NCI-H1105 (cell line): ENCODE measurements around the gene UNC13D.
A peak's percentile ranks its signal among the peaks of the same experiment; 100 is the strongest.
"Not testable (repeated sequence)": the region's sequence is repeated elsewhere in the genome, so short reads cannot be mapped to it uniquely, and the experiment has no call there.

Experiments used
- DNase-seq: peaks from one replicate; lab custom pipeline; 2025; lab: John Stamatoyannopoulos, UW

The UNC13D gene

GRCh38 chr17:75843577-75844529 is at the start of gene UNC13D:
TSS of gene UNC13D (minus strand) at chr17:75844404. CDS start at chr17:75844337, 67 bp downstream.
- no peak for DNase-seq

GRCh38 chr17:75893305-75894048 is 49.3 kb upstream of the UNC13D start:
- no peak for DNase-seq

GRCh38 chr17:75892556-75893224 is 48.5 kb upstream of the UNC13D start:
- no peak for DNase-seq

GRCh38 chr17:75891605-75892555 is 47.7 kb upstream of the UNC13D start:
- DNase-seq = no peak

GRCh38 chr17:75891022-75891604 is 46.9 kb upstream of the UNC13D start:
- DNase-seq = no peak

- no peak for DNase-seq
These were observed 45.2 kb upstream of the UNC13D start for GRCh38 chr17:75889454-75889853.

GRCh38 chr17:75888484-75888883 is 44.3 kb upstream of the UNC13D start:
- no peak for DNase-seq

GRCh38 chr17:75885860-75886259 is 41.7 kb upstream of the UNC13D start:
- DNase-seq = not testable (repeated sequence)

GRCh38 chr17:75885431-75885830 is 41.2 kb upstream of the UNC13D start:
- no peak for DNase-seq

- no peak for DNase-seq
These were observed 37.7 kb upstream of the UNC13D start for GRCh38 chr17:75881678-75882454.

GRCh38 chr17:75880266-75880665 is 36.1 kb upstream of the UNC13D start:
- no peak for DNase-seq

GRCh38 chr17:75878174-75878998 is 34.2 kb upstream of the UNC13D start, which contains the start of gene TRIM47:
TSS of gene TRIM47 (minus strand) at chr17:75878581. CDS start at chr17:75878548, 33 bp downstream.
- DNase-seq = no peak

- DNase-seq = peak; percentile 32
These were observed 33.6 kb upstream of the UNC13D start for GRCh38 chr17:75877752-75878173.

GRCh38 chr17:75876938-75877751 is 32.9 kb upstream of the UNC13D start:
- DNase-seq = no peak

- DNase-seq = no peak
These were observed 32.2 kb upstream of the UNC13D start for GRCh38 chr17:75876190-75876937.

GRCh38 chr17:75875940-75876189 is 31.7 kb upstream of the UNC13D start:
- no peak for DNase-seq

GRCh38 chr17:75875182-75875939 is 31.2 kb upstream of the UNC13D start:
- no peak for DNase-seq
